Suppressor macrophage treated with lipopolysaccharide for 4 hours (primary cell): Measurements from ENCODE around the gene GMCL2.
A peak's percentile ranks its signal among the peaks of the same experiment; 100 is the strongest.
"Not testable (repeated sequence)": the region's sequence is repeated elsewhere in the genome, so short reads cannot be mapped to it uniquely, and the experiment has no call there.

Experiments used
- DNase-seq: peaks from one replicate; pipeline ENCODE4 v3.0.0-alpha.2; 2020

GMCL2 gene

DNA sequence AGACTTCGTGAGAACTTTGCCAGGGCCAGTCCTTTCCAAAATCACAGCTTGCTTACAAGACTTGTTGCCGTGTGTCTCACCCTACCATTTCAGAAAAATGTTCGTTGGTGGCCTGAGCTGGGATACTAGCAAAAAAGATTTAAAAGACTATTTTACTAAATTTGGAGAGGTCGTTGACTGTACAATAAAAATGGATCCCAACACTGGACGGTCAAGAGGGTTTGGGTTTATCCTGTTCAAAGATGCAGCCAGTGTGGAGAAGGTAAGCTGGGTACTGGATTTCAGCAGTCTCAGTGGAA lies 18.5 kb upstream of the GMCL2 start:
- DNase-seq: no peak

DNA sequence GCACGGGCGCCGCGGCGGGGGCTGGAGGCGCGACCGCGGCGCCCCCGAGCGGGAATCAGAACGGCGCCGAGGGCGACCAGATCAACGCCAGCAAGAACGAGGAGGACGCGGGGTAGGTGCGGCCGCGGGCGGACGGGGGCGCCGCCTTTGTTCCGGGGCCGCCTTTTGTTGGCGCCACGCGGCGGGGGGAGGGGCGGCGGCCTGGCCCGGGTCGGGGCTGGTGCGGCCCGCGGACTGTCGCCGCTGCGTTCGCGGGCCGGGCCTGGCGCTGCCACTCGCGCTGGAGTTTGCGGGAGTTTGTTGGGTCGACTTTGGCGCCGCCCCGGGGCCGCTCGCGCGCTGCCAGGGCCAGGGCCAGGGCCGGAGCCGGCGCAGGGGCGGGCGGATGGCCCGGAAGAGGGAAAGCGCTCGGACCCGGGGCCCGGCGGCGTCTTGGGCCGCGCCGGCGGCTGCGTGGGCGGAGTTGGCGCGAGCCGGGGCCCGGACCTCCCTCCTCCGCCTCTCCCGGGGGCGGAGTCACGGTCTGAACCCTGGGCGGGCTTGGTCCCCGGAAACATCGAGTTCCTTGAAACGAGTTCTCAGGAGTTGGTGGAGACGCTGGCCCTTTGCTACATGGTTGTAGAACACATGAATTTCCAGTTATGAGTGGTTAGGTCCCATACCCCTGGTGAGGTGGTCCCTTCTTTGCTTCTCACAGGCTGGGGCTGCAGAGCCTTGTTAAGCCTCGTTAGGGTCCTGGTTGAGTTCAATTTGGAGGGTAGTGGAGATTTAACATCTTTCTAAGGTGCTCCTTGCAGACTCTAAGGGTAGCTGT lies 18.0 kb upstream of the GMCL2 start:
- DNase-seq: peak; percentile 88

DNA sequence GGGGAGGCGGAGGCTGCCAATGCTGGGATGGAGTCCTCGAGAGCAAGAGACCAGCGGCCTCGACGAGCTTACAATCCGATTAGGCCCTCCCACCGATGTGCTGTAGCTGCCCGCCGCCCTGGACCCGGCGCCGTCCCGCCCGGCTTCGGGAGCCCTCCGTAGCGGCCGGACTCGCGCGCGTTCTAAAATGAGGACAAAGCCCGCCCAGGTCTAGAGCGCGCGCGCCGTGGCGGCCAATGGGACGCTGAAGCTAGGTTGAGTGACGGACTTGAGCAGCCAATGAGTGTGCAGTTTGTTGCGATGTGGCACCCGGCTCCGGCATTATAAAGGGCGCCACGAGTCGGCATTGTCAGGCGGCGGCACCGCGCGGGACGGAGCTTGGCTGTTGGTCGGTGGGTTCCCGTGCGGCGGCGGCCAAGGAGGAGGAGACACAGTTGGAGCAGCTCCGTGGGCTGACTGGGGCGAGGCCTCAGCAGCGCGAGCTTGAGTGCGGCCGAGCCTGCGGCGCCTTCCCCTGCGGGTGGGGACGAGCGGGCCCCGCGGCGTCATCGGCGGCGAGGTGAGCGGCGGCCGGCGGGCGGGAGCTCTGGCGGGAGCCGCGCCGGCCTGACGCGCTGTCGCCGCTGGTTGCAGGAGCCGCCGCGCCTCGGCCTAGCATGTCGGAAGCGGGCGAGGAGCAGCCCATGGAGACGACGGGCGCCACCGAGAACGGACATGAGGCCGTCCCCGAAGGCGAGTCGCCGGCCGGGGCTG lies 17.2 kb upstream of the GMCL2 start, which contains the start of gene HNRNPAB:
TSS of gene HNRNPAB (plus strand) at position 352 of the 753 bp plus-strand sequence. CDS start at position 657, 305 bp downstream.
- peak; percentile 98 for DNase-seq

DNA sequence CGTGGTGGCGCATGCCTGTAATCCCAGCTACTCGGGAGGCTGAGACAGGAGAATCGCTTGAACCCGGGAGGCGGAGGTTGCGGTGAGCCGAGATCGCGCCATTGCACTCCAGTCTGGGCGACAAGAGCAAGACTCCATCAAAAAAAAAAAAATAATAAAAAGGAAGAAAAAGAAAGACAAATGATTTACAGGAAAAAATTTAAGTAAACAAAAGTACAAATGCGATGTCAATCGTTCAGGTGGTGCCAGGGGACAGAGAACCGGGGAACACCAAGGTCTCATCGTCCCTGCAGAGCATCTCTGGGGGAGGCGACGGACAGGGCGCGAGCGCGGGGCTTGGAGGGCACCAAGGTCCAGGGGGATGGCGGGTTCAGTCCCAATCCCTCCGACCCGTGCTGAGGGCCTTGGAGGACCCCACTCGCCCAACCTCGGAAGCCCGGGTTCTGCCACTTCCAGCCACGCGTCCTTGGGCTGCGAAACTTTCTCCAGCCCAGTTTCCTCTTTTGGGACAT lies 16.6 kb upstream of the GMCL2 start:
- DNase-seq: no peak

DNA sequence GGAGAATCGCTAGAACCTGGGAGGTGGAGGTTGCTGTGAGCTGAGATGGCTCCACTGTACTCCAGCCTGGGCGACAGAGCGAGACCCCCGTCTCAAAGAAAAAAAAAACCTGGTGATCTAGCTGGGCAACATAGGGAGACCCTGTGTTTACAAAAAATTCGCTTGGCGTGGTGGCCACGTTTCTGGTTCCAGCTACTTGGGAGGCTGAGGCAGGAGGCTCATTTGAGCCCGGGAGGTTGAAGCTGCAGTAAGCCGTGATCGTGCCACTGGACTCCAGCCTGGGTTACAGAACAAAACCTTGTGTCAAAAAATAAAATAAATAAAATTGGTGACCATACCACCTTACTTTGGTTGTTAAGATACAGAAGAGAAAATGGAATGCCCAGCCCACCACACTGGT lies 15.4 kb upstream of the GMCL2 start:
- DNase-seq: no peak

DNA sequence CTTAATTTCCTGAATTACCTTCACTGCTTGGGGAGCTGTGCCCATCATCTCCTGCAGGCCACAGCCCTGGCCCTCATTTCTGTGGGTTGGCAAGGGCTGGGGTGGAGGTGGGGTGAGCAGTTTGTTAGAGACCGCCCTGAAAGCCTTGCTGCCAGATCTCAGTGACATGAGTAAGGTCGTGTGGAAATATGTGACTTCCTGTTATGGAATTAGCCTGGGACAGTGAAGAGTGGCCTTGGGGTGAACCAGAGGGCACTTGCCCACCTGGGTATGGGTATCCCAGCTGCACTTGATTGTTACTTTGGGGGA lies 14.7 kb upstream of the GMCL2 start:
- peak; percentile 47 for DNase-seq

DNA sequence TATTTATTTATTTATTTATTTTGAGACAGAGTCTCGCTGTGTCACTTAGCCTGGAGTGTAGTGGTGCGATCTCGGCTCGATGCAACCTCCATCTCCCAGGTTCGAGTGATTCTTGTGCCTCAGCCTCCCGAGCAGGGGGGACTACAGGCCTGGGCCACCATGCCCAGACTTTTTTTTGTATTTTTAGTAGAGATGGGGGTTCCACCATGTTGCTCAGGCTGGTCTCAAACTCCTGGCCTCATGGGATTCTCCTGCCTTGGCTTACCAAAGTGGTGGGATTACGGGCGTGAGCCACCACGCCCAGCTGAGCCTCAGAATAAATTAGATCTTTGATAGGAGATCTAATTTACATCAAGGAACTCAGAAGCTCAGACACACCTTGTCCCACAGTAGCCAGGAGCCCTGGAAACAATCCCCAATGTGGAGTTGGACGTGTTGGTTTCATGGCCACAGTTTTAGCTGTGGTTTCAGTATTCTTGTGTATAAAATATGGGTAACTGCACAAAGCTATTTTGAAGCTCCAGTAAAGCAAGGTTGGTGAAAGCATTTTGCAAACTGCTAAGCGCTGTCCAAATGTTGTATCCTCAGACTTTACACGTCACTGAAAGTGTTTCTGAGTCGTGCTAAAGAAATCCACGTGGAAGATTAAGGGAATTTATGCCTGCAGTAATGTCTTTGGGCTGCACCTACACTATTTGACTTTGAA lies 14.2 kb upstream of the GMCL2 start:
- no peak for DNase-seq

DNA sequence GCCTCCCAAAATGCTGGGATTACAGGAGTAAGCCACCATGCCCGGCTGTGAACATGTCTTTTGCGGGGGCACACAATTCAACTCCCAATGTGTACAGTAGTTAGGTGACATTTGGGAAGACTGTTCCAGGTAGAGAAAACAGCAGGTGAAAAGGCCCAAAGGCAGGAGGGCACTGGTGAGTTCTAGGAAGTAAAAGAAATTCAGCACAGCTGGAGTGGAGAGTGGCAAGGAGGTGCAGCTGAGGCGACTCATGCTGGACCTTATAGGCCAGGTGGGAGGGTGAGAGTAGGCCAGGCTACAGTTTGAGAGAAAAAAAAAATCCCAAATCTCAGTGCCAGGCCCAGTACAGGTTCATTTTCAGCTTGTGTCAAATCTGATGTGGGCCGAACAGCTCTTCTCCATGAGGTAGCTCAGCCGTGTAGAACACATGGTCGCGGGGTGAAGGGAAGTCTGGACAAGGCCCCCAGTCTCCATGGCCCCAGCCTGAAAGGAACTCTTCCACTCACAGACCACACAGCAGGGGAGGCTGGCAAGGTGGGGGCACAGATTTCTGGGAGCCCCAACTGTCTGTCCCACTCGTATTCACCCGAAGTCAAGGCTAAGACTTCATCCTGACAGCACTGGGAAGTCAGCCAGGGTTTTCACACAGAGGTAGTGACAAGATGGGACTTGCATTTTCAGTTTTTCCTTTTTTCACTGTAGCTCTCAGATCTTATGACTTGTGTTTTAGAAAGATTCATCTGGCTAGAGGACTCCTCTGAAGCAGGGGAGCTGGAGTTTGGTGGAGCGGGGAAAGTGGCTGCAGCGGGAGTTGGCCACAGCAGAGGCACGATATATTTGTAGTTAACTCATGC lies 12.6 kb upstream of the GMCL2 start:
- DNase-seq: no peak

DNA sequence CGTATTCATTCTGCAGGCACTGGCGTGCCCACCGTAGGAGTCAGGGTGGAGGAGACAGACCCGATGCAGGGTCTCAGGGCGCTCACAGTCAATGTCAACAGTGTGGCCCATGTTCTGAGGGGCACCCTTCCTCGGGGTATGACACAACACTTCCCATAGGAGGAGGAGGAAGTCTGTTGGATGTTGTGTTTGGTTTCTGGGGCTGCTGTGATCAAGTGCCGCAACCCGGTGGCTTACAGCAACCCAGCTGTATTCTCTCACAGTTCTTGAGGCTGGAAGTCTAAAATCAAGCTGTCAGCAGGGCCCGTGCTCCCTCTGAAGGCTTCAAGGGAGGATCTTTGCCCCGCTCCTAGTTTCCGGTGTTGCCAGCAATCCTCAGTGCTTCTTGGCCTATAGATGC lies 11.5 kb upstream of the GMCL2 start:
- DNase-seq: no peak

DNA sequence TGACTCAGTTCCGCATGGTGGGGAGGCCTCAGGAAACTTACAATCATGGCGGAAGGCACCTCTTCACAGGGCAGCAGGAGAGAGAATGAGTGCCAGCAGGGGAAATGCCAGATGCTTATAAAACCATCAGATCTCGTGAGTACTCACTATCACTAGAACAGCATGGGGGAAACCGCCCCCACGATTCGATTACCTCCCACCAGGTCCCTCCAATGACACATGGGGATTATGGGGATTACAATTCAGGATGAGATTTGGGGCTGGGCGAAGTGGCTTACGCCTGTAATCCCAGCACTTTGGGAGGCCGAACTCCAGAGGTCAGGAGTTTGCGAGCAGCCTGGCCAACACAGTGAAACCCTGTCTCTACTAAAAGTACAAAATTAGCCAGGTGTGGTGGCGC lies 11.0 kb upstream of the GMCL2 start:
- DNase-seq: not testable (repeated sequence)

DNA sequence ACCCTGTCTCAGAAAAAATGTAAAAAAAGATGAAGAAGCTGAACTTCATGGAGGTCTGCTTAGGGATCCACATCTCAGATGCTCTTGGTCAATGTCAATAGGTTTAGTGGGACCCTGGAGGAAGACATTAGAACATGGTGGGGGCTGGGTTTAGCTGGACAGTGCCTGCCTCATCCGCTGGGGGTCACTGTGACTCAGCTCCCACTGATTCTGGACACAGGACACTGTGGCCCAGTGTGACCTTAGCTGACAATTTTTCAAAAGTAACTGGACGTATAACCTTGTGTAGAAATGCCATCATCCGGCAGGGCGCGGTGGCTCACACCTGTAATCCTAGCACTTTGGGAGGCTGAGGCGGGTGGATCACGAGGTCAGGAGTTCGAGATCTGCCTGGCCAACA lies 9.8 kb upstream of the GMCL2 start:
- DNase-seq: no peak

DNA sequence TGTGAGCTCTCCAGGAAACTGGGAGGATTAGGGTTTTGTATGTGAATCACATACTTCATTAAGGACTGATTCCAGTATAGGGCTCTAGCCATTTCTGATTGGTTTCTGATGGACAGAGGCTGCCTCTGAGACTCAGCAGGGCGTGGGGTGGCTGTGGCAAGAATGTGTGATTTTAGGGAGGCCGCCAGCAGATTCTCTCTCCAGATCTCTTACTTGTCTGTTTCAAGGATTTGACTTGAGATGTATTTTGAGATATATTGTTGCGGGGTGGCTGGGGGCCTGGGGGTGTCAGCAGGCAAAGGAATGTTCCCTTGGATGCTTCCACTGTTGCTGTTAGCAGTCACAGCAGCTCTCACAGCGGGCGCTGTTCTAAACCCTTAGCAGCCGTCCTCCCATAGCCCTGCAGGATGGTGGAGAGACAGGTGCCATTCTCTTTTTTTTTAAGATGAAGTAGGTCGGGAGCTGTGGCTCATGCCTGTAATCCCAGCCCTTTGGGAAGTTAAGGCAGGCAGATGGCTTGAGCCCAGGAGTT lies 9.2 kb upstream of the GMCL2 start:
- DNase-seq: no peak

DNA sequence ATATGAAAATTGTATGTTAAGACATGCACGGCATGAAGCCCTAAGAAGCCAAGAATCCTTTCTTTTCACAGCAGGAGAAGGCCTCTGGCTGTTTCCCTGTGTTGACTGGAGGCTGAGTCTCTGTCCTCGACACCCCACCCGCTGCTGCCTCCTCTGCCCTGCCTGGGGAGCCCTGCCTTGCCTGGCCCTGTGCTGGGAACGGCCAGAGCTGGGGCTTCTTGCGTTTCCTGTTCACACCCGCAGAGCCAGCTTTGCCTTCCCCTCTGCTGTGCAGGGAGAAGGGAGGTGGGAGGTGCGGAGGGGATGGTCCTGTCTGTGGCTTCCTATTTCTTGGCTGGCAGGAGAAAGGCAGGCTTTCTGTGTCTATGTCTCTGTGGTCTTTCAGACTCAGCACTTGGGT lies 6.9 kb upstream of the GMCL2 start:
- peak; percentile 21 for DNase-seq

DNA sequence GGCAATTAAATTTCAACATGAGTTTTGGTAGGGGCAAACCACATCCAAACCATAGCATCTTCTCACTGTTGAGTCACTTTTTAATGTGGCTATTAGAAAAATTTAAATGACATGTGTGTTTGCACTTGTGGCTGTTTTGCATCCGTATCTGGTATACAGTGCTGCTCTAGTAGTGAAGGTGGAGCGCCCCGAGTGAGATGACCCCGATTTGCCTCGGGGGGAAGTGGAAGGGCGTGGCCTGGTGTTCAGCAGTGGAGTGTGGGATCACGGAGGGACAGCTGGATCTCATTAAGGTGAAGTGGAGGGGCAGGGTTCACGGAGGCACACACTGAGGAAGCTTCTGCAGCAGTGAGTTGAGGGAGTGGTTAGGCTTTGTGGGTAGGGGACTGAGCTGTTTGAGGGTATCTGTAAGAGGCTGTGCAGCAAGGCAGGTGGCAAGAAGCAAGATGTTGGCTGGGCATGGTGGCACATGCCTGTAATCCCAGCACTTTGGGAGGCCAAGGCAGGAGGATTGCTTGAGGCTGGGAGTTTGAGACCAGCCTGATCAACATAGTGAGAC lies 6.2 kb upstream of the GMCL2 start:
- DNase-seq: no peak

DNA sequence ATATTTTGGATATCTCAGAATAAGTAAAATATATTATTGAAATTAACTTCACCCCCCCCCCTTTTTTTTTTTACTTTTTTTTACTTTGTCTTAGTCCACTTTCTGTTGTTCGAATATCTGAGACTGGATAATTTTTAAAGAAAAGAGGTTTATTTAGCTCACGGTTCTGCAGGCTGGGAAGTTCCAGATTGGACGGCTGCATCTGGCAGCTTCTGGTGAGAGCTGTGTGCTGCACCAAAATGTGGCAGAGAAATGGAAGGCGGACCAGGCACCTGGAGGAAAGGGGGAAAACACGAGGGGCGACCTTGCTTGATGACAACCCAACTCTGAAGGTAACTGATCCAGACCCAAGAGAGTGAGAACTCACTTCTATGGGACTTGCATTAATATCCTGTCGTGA lies 5.6 kb upstream of the GMCL2 start:
- DNase-seq: no peak

DNA sequence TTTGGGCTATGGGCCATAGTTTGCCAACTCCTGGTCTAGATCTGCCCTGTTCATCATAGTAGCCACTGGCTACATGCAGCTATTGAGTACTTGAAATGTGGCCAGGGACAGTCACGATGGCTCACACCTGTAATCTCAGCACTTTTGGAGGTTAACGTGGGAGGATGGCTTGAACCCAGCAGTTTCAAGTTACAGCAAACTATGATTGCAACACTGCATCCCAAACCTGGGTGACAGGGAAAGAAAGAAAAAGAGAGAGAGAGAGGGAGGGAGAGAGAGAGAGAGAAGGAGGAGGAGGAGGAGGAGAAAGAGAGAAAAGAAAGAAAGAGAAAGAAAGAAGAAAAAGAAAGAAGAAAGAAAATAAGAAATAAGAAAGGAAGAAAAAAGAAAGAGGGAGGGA lies 5.1 kb upstream of the GMCL2 start:
- no peak for DNase-seq

DNA sequence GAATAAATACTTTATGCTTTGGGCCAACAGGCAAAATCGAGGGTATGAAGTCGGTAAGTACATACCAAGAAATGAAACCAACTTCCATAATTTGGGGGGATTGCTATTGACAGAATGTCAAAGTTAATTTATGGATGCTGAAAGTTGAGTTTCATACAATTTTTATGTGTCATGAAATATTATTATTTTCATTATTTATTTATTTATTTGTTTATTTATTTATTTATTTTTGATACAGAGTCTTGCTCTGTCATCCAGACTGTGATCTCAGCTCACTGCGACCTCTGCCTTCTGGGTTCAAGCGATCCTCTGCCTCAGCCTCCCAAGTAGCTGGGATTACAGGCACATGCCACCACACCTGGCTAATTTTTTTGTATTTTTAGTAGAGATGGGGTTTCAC lies 4.5 kb upstream of the GMCL2 start:
- no peak for DNase-seq

DNA sequence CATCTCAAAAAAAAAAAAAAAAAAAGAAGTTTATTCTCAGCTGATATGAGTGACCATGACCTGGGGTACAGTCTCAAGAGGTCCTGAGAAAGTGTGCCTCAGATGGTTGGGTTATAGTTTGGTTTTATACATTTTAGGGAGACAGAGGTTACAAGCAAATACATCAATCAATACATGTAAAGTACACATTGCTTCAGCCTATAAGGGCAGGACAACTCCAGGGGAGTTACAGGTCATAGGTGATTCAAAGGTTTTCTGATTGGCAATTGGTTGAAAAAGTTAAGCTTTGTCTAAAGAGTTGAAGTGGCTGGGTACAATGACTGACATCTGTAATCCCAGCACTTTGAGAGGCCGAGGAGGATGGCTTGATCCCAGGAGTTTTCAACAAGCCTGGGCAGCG lies 2.3 kb upstream of the GMCL2 start:
- DNase-seq: no peak

DNA sequence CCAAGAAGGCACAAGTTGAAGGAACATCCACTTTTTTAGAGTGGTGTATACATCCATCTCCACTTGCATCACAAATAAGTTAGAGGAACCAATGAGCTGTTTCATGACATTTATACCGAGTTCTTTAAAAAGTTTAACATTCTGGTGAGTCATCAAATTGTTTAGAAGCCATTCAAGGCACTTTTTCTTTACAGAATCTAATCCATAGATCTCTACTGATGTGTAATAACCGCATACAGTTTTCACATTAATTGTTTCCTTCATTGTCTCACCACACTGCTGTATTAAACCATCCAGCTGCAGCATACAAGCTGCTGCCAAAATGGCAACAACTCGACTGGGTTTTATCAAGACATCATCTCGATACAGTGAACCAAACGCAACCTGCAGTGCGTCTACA lies 744 bp downstream of the GMCL2 start:
- DNase-seq: peak; percentile 25

DNA sequence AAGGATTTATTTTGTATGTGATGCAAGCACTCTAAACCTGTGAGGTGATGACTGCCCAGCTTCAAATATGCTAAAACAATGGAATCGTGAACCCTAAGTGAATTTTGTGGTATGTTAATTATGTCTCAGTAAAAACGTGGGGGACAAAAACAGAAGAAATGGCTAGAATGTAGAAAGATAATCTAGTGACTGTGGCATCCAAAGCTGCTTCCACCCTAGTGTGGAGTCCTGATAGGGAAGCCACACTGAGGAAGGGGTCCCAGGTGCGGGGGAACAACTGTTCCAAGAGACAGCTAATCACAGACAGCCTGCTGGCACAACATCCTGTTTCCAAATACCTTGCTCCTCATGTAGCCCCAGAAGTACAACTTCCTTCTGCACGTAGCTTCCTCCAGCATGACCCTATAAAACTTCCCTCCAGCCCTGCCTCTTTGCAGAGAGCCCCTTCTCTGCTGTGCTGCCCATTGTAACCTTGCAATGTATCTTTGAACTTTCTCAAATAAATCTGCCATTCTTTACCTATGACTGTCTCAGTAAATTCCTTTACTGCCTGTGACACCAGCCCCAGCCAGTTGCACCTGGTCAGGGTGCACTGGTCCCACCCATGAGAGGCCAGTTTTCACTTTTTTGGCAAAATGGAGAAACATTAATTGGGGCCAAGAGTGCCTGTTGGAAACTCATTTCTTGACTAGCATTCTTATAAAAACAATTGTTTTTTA lies 4.9 kb downstream of the GMCL2 start:
- no peak for DNase-seq

DNA sequence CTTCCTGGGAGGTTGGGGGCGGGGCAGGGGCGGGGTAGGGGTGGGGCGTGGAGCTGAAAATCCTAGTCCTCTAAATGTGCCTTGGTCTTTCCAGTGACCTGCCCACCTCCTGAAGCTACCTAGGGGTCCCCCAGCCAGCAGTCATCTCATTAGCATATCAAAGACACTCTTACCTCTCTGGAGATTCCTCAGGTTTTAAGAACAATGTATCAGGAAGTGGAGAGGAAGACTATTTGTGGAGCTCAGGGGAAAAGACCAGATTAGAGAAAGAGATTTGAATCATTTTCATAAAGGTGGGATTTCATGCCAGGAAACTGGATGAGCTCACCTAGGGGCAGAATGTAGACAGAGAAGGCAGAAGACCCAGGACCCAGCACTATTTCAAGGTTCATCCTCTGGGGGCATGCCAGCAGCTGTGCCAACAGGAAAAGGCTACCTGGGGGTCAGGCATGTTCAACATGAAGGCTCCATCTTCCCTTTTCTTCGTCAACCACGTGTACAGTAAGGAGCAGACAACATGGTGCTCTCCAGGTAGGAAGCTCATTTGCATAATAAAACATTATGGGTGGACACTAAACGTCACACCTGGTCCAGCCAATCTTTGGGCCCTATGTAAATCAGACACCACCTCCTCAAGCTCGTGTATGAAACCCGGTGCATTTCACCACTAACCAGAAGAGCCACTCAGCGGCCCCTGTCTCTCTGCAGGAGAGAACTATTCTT lies 6.9 kb downstream of the GMCL2 start:
- DNase-seq: no peak
